ENCODE measurements around the gene ADGRG3.

DNA sequence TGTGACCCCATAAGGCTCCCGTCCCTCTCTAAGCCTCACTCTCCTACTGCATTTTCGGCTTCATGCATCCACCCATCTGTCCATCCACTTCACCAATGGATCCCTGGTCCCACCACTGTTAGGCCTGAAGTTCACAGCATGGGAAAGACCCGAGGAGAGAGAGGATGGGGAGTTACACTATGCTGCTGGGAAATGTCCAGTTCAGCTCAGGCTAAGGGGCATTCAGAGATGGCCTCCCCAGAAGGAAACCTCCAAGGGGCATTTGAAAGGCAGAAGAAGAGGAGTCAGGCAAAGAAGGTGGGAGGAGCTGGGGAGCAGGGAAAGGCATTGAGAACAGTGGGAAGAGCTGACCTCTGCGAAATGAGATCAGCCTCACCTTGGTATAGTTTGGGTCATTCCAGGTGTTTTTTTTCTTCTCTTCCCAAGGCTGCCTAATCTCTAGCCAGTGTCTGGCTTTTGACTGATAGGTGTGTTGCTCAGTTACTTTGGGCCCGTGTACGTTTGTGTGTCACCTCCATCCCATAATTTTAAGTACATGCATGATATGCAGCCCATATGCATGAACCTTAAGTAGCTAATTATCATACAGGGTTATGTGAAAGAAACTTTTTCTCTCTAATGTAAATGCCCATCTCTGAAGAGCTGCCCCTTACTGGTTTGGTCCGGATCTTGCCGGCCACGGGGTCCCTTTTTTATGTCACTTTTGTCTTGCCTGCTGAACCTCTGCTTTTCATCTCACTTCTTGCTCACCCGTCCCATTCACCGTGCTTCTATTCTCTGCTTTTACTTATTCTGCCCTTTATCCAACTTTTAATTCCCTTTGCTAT lies 14.9 kb downstream of the ADGRG3 start:
- TF ChIP-seq EZH2 (IDR thresholded peaks at IDR 0.05; ENCODE audit: borderline replicate concordance, insufficient read depth, low read depth, low read length, poor library complexity, severe bottlenecking), result no peak
- TF ChIP-seq, protein P1, sequence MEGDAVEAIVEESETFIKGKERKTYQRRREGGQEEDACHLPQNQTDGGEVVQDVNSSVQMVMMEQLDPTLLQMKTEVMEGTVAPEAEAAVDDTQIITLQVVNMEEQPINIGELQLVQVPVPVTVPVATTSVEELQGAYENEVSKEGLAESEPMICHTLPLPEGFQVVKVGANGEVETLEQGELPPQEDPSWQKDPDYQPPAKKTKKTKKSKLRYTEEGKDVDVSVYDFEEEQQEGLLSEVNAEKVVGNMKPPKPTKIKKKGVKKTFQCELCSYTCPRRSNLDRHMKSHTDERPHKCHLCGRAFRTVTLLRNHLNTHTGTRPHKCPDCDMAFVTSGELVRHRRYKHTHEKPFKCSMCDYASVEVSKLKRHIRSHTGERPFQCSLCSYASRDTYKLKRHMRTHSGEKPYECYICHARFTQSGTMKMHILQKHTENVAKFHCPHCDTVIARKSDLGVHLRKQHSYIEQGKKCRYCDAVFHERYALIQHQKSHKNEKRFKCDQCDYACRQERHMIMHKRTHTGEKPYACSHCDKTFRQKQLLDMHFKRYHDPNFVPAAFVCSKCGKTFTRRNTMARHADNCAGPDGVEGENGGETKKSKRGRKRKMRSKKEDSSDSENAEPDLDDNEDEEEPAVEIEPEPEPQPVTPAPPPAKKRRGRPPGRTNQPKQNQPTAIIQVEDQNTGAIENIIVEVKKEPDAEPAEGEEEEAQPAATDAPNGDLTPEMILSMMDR (IDR thresholded peaks at IDR 0.05), result no peak
